ENCODE measurements around the gene NCEH1. TPM values are rescaled to one million over a fixed set of nuclear protein-coding genes. Genes with fewer than 3 reads are reported as not detected.

NCEH1 gene
- total and polyA plus RNA-seq, 2 of the 13 experiments (the other 11 are each of a cell fraction or from before 2014, with no cell fraction given), result 12.9 to 21.4 TPM

GRCh38 chr3:172710664-172711453 lies at the start of gene NCEH1 (continued):
- TF ChIP-seq ZBTB40 (IDR thresholded peaks at IDR 0.05), result no peak
- peak; percentile 38; the same call in 1 of the 2 replicates for TF ChIP-seq ZBTB40 (CRISPR knock-in tag; IDR thresholded peaks at IDR 0.05)
- peak; percentile 93 to 97 for TF ChIP-seq POLR2A (IDR thresholded peaks at IDR 0.05; ENCODE audit: insufficient read depth in 1 of 2, low read depth in 2 of 2, low read length in 2 of 2)
- TF ChIP-seq SALL1 (CRISPR knock-in tag; IDR thresholded peaks at IDR 0.05), result peak; percentile 93
- peak; percentile 63; the same call in 1 of the 2 replicates for TF ChIP-seq ESRRA (CRISPR knock-in tag; IDR thresholded peaks at IDR 0.05; ENCODE audit: low read depth)
- TF ChIP-seq YY1 (IDR thresholded peaks at IDR 0.05; ENCODE audit: insufficient read depth, insufficient replicate concordance, low read depth, low read length), result peak; percentile 67
- peak; percentile 89 for TF ChIP-seq CEBPB (IDR thresholded peaks at IDR 0.05; ENCODE audit: borderline replicate concordance, low read depth, low read length)
- TF ChIP-seq REPIN1 (CRISPR knock-in tag; IDR thresholded peaks at IDR 0.05; ENCODE audit: borderline replicate concordance, low read depth), result peak; percentile 59; the same call in 1 of the 2 replicates
- no peak for TF ChIP-seq ADNP (CRISPR knock-in tag; IDR thresholded peaks at IDR 0.05)
- no peak for TF ChIP-seq SP140L (CRISPR knock-in tag; IDR thresholded peaks at IDR 0.05; ENCODE audit: borderline replicate concordance)
- no peak; the same call in 1 of the 2 replicates for TF ChIP-seq HNF4A (CRISPR knock-in tag; IDR thresholded peaks at IDR 0.05)
- TF ChIP-seq ZKSCAN8 (CRISPR knock-in tag; IDR thresholded peaks at IDR 0.05; ENCODE audit: borderline replicate concordance), result 0 out of 2 replicates have a peak, but pooled peaks have one; percentile 14
- peak; percentile 33; the same call in 1 of the 2 replicates for TF ChIP-seq ELF4 (CRISPR knock-in tag; IDR thresholded peaks at IDR 0.05; ENCODE audit: borderline replicate concordance)
- peak; percentile 55; the same call in 1 of the 2 replicates for TF ChIP-seq SMAD9 (CRISPR knock-in tag; IDR thresholded peaks at IDR 0.05)
- TF ChIP-seq THAP9 (CRISPR knock-in tag; IDR thresholded peaks at IDR 0.05; ENCODE audit: borderline replicate concordance), result peak; percentile 68; the same call in 1 of the 2 replicates
